WERI-Rb-1 (cell line): Measurements from ENCODE around the gene SMIM28.

Experiments used
- DNase-seq: peaks from one replicate; pipeline ENCODE4 v3.0.0-alpha.2; 2020
- H3K27ac ChIP-seq: fragments of 250-450 bp; sonication (Bioruptor Pico); 2 replicates; pipeline ENCODE4 v1.5.1; 2020; ENCODE audit warnings: mild to moderate bottlenecking, moderate library complexity
- H3K27me3 ChIP-seq: fragments of 250-450 bp; sonication (Bioruptor Pico); 2 replicates; pipeline ENCODE4 v1.5.1; 2021; ENCODE audit warnings: mild to moderate bottlenecking, low read depth, moderate library complexity; ENCODE audit not compliant: insufficient read depth, severe bottlenecking
- H3K36me3 ChIP-seq: fragments of 250-450 bp; sonication (Bioruptor Pico); 2 replicates; pipeline ENCODE4 v1.5.1; 2020; ENCODE audit warnings: mild to moderate bottlenecking, moderate library complexity
- H3K4me3 ChIP-seq: 2 replicates; pipeline ENCODE4 v1.5.1; 2011; ENCODE audit warnings: low read depth, mild to moderate bottlenecking, control low read depth, low read length
- H3K9me3 ChIP-seq: fragments of 250-450 bp; sonication (Bioruptor Pico); 2 replicates; pipeline ENCODE4 v1.5.1; 2021; ENCODE audit warnings: mild to moderate bottlenecking, moderate library complexity; ENCODE audit not compliant: severe bottlenecking
- TF ChIP-seq, protein P1 (sequence below): IDR thresholded peaks from 2 replicates; pipeline ENCODE4 v1.5.1; 2011; ENCODE audit warnings: low read depth, mild to moderate bottlenecking, control low read depth, inconsistent platforms, low read length

SMIM28 gene

DNA sequence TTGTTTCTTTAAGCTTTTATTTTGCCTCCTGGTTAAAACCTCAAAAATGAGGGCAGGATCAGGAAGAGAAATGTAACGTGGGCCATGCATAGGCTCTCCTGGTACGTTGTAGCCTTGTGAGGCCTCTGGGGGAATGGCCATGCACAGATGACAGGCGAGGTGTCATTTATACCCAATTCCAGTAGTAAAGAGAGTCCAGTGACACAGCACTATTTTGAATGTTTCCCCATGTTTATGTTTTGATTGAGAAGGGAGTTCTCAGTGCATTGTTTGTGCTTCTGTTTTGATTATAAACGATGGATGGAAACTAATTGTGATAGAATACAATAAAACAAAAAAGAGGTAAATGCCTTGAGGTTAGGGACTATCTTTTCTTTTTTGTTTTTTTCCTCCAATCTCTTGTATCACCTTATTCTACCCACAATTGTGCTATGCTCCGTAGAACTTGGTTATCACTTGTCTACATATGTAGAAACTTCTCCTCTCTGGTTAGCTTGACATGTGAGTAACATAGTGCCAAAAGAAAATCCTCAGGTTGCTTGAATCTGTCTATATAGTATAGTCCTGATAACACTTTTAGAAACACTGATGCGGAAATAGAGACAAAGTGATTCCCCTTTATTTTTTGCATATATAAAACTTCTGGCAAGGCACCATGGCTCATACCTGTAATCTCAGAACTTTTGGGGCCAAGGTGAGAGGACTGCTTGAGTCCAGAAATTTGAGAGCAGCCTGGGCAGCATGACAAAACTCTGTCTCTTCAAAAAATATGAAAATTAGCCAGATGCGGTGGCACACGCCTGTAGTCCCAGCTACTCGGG is 6.9 kb upstream of the SMIM28 start:
- TF ChIP-seq, protein P1, sequence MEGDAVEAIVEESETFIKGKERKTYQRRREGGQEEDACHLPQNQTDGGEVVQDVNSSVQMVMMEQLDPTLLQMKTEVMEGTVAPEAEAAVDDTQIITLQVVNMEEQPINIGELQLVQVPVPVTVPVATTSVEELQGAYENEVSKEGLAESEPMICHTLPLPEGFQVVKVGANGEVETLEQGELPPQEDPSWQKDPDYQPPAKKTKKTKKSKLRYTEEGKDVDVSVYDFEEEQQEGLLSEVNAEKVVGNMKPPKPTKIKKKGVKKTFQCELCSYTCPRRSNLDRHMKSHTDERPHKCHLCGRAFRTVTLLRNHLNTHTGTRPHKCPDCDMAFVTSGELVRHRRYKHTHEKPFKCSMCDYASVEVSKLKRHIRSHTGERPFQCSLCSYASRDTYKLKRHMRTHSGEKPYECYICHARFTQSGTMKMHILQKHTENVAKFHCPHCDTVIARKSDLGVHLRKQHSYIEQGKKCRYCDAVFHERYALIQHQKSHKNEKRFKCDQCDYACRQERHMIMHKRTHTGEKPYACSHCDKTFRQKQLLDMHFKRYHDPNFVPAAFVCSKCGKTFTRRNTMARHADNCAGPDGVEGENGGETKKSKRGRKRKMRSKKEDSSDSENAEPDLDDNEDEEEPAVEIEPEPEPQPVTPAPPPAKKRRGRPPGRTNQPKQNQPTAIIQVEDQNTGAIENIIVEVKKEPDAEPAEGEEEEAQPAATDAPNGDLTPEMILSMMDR, result no peak
- Histone ChIP-seq H3K27ac (no peak overlapping the region), H3K36me3 (no peaks in the 10 kb centered on the region), H3K9me3 (no peaks in the 10 kb centered on the region), H3K27me3 (no peaks in the 10 kb centered on the region), H3K4me3 (no peak overlapping the region)
- DNase-seq, result no peak

DNA sequence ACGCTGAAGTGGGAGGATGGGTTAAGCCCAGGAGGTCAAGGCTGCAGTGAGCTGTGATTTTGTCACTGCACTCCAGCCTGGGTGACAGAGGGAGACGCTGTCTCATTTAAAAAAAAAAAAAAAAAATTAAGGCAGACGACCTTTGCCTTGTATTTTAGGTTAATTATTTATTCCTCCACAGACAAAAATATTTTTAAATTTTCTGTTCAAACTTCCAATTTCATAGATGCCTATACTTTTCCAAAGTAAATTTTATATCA is 6.3 kb upstream of the SMIM28 start:
- H3K9me3 ChIP-seq, result no peaks in the 10 kb centered on the region
- H3K36me3 ChIP-seq, result no peaks in the 10 kb centered on the region
- TF ChIP-seq, protein P1, result no peak
- no peaks in the 10 kb centered on the region for H3K27me3 ChIP-seq
- peak overlapping the region; percentile 48 for H3K27ac ChIP-seq
- no peak for DNase-seq
- H3K4me3 ChIP-seq, result no peak overlapping the region

DNA sequence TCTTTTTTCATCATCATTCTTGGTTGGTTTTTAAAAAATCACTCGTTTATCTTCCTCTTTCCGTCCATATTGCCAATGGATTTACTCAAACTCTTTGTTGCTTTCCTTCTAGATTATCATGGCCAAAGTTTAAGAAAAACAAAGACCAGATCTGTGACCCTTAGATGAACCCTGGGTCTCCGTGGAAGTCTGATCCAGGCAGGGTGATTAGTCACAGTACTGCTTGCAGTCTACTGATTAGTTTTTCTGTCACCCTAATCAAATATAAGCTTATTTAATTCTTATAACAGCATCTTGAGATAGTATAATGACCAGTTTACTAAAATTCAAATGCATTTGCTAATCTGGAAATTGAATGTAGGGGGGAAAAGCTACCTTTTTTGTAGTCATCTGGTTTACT is 6.0 kb upstream of the SMIM28 start:
- TF ChIP-seq, protein P1, result no peak
- Histone ChIP-seq H3K4me3 (no peak overlapping the region), H3K27me3 (no peaks in the 10 kb centered on the region), H3K9me3 (no peaks in the 10 kb centered on the region), H3K36me3 (no peaks in the 10 kb centered on the region), H3K27ac (peak overlapping the region; percentile 48)
- peak; percentile 48 for DNase-seq

DNA sequence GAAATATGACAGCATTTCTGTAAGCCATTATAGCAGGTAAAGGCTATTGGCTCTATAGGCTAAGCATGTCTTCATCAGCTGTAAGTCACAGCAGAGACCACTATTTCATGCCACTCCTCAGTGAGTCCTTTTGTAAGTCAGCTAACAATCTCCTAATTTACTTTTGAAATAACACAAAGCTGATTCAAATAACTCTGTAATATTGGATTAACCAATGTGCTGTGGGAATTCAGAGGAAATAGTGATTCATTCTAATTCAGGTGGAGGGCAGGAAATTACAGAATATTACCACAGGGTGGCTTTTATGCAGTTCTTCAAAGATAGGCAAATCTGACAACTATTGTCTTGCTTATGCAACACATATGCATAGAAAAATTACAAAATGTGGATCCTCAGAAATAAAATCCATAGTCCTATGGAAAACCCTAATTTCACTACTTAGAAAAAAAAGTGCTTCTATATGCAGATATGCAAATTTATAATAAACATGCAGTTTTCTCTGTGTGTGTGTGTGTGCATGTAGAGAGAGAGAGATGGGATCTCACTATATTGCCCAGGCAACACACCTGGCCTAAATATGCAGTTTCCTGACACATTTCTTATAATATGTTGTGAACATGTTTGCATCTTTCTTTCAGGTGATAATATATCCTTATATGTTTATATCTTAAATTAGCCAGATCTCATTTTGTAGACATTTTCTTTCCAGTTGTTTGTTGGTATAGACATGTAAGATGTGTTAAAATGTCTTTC is 4.8 kb upstream of the SMIM28 start:
- TF ChIP-seq, protein P1, result no peak
- no peaks in the 10 kb centered on the region for H3K9me3 ChIP-seq
- no peaks in the 10 kb centered on the region for H3K36me3 ChIP-seq
- H3K27ac ChIP-seq, result no peak overlapping the region
- no peak for DNase-seq
- no peak overlapping the region for H3K4me3 ChIP-seq
- H3K27me3 ChIP-seq, result no peaks in the 10 kb centered on the region

DNA sequence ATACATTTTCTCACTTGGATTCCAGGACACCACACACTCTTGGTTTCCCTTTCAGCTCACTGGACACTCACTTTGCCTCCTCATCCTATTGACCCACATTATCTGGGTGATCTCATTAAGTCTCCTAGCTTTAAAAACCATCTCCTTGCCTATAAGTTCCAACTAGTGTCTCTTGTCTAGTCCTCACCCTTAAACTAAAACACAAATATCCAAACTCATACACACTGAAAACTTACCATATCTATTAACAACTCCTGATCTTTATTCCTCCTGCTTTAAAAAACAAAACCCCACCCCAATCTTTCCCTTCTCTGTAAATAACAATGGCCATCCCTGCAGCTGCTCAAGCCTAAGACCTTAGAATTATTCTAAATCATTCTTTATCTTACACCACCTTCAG is 3.5 kb upstream of the SMIM28 start:
- no peak overlapping the region for H3K4me3 ChIP-seq
- H3K9me3 ChIP-seq, result no peaks in the 10 kb centered on the region
- H3K27ac ChIP-seq, result no peak overlapping the region
- H3K27me3 ChIP-seq, result no peaks in the 10 kb centered on the region
- H3K36me3 ChIP-seq, result no peaks in the 10 kb centered on the region
- TF ChIP-seq, protein P1, result no peak
- no peak for DNase-seq
